CD4-positive, alpha-beta T cell treated with Interleukin-1 beta for 1 hour (primary cell): Measurements from ENCODE around the gene ZNF555.
"Not testable (repeated sequence)": the region's sequence is repeated elsewhere in the genome, so short reads cannot be mapped to it uniquely, and the experiment has no call there.

ENCODE experiments used
- DNase-seq, 2 donors: peaks; one replicate each; pipeline ENCODE4 v3.0.0-alpha.2; 2020 to 2022

Gene ZNF555

DNA sequence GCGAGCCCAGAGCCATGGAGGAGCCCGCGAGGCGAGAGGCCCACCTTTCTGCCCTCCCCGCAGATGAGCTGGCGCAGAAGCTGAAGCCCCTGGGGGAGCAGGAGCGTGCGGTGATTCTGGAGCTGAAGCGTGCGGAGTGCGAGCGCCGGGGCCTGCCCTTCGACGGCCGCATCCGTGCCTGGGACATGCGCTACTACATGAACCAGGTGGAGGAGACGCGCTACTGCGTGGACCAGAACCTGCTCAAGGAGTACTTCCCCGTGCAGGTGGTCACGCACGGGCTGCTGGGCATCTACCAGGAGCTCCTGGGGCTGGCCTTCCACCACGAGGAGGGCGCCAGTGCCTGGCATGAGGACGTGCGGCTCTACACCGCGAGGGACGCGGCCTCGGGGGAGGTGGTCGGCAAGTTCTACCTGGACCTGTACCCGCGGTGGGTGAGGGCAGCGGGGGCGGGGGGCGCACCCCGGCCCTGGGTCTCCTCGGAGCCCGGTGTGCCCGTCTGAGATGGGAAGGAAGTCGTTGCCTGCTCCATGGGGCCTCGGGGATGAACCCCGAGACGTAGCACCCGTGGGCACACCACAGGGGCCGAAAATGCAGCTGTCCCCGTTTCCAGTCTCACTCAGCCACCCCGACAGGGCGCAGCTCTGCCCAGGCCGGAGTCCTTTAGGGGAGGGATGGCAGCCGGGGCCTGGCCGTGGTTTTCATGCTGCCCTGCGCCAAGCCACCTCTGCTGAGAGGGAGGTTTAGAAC is 33.7 kb upstream of the ZNF555 start:
- DNase-seq, result no peak

GRCh38 chr19:2808129-2808941 is 32.9 kb upstream of the ZNF555 start:
- no peak for DNase-seq

DNA sequence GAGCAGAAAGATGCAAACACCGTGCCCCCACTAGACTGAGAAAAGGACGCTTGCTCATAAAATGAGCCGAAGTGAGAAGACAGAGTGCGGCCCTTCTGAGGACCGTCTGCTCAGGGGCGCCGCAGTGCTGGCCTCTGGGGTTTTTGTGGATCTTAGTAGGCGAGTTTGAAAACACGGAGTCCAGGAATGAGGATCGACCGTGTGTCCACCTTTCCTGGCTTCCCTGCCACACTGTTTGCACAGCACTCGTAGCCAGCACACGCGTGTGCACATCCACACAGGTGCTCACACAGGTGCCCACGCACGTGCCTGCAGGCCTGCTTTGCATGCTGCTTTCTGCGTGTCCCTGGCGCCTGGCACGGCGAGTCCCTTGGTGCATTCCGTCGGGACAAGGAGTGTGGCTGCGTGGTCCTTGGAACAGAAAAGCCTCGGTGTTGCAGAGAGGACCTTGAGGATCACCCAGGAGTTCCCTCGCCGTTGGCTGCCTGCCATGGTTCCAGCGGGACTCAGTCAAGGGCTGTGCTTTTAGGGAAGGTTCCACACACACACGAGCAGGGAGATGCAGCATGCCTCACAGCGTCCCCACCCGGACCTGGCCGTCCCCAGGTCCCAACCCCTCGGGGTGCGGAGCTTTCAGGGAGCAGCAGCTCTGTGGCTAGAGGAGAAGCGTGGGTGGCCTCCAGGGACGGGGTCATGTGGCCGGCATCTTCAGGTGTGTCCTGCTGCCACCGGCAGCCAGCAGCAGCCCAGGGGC is 31.7 kb upstream of the ZNF555 start:
- DNase-seq, result no peak

- DNase-seq, result no peak
These were observed 30.9 kb upstream of the ZNF555 start for GRCh38 chr19:2810141-2811091.

DNA sequence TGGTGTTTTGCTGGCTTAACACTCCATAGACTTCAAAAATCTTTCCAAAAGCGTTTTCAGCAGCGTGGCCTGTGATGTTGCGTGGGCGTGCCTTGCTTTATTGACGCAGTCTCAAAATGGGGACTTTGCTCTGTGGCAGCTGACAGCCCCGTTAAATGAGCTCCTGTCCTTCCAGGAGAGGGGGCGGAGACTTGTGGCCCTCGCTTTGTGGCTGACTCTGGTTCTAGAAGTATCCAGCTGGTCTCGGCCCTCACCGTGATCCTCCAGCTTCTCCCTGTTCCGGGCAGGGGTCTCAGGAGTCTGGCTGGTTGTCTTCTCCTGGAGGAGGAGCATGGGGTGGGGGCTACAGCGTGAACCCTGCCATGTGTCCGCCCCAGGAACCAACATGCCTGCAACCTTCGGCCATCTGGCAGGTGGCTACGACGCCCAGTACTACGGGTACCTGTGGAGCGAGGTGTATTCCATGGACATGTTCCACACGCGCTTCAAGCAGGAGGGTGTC is 30.0 kb upstream of the ZNF555 start:
- no peak for DNase-seq

GRCh38 chr19:2811735-2812413 is 29.4 kb upstream of the ZNF555 start:
- no peak for DNase-seq

DNA sequence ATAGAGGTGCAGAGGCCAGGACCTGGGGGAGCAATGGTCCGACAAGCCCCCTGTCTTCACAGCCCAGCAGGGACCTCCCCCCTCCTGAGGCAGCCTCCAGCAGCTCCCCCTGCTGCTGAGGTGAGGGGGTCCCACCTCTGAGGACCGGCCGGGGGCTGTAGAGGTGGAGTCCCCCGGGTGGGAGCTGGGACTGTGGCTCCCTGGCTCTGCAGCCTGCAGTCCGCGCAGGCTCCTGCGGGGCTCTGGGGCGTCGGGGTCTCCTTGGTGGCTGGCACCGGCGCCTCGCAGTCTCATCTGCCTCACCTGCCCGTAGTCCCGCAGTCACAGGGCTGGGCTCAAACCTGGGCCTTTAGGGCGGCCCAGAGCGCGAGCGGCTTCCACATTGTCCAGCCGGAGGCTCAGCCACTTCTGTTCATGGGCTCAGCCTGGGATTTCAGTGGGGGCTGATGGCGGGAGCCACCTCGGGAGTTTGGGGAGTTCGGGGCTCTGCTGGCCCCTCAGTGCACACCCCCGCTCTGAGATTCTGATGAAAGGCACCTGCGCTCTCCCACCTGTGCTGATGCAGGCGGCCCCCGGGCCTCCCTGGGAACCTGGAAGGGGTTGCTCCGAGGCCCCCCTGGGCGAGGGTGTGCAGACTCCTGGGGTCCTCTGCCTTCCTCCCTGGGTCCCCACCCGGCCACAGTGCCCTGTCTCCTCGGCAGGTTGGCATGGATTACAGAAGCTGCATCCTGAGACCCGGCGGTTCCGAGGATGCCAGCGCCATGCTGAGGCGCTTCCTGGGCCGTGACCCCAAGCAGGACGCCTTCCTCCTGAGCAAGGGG is 28.7 kb upstream of the ZNF555 start:
- DNase-seq, result no peak

GRCh38 chr19:2813235-2814160 is 27.8 kb upstream of the ZNF555 start:
- DNase-seq, result no peak

DNA sequence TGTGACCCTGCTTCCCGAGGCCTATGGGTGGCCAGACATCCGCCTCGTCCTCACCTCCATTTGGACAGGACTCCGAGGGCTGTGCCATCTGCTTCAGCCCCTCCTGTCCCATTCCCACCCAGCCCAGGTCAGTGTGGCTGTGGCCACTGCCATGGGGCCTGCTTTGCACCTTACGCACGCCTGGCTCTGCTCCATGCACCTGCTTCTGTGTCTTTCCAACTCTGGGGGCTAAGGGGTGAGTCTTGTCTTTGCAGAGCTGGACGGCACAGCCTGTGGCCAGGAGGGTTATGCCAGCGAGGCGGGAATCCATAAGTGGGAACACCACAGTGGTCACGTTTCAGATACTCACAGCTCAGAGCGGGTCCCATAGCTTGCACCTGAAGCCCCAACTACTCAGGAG is 26.8 kb upstream of the ZNF555 start:
- no peak for DNase-seq

DNA sequence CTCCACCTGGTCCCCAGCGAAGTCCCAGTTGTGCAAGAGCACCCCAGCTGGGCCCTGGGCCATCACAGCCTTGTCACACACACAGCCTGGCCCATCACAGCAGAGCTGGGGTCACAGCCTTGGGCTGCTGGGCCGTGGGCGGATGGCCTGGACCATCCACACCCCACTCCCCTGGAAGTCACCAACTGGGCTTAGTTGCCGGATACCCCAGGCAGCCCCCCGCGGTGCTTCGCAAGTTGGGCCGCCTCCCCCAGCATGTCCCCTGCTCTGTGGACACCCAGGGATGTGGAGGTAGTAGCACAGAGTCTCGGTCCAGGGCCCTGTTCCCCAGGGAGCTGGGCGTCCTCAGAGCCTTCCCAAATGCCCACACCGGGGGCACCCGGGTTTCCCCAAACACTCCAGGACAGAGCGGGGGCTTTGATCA is 26.1 kb upstream of the ZNF555 start:
- no peak for DNase-seq

GRCh38 chr19:2815923-2816322 is 25.4 kb upstream of the ZNF555 start:
- DNase-seq, result no peak

GRCh38 chr19:2816641-2817040 is 24.6 kb upstream of the ZNF555 start:
- DNase-seq, result no peak

GRCh38 chr19:2817237-2817829 is 23.9 kb upstream of the ZNF555 start:
- not testable (repeated sequence) for DNase-seq

DNA sequence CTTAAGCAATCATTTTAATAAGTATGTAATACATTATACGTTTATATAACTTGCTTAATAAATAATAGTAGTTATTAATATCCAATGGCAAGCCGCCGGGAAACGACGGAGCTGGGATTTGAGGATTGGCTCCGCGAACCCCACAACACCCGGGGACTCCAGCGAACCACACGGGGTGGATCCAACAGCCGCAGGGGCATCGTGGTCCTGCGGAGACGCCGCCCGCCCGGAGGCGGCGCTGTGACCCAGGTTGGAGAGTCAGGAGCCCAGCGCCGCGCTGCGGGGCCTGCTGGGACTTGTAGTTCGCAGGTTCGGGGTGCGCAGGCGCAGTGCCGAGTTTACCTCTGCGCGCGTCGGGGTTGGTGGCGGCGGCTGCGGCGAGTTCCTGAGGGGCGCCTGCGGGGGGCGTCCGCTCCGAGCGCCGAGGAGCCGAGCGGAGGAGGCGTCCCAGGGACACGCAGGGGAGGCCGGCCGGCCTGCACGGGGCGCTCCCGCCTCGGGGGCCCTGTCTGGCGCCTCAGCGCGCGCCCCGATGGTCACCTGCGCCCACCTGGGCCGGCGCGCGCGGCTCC is 21.6 kb upstream of the ZNF555 start, which contains the start of gene ZNF554:
TSS of gene ZNF554 (plus strand) at position 329 of the 572 bp plus-strand sequence. CDS start at position 533, 204 bp downstream.
- DNase-seq, result peak; percentile 96 to 97

GRCh38 chr19:2820112-2820702 is 21.1 kb upstream of the ZNF555 start:
- DNase-seq, result peak in 1 of 2 donors; percentile 1

- DNase-seq, result no peak
These were observed 18.4 kb upstream of the ZNF555 start for GRCh38 chr19:2822846-2823245.

- no peak for DNase-seq
These were observed 17.6 kb upstream of the ZNF555 start for GRCh38 chr19:2823646-2824045.

DNA sequence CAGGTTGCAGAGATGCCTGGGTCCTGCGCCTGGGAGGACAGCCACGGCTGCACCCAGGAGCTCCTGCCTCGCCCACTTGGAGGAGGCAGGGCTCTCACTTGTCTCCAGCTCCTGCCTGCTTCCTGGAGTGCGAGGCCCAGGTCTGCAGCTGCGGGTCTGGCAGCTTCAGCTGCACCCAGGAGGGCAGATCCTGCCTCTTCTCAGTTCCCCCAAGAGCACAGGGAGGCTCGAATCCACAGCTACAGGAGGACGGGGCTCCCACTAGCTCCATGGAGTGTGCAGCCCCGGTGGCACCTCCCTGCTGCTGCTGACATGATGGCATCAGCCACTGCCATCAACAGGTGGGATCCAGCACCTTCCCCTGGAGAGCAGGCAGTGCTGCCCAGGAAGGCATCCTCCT is 17.1 kb upstream of the ZNF555 start:
- no peak for DNase-seq
